Amniotic epithelial cell (primary cell): ENCODE results near the gene CC2D1A.

Experiments used
- DNase-seq: peaks from one replicate; pipeline ENCODE4 v3.0.0-alpha.2; 2010; ENCODE audit warnings: low read depth

The CC2D1A gene

DNA sequence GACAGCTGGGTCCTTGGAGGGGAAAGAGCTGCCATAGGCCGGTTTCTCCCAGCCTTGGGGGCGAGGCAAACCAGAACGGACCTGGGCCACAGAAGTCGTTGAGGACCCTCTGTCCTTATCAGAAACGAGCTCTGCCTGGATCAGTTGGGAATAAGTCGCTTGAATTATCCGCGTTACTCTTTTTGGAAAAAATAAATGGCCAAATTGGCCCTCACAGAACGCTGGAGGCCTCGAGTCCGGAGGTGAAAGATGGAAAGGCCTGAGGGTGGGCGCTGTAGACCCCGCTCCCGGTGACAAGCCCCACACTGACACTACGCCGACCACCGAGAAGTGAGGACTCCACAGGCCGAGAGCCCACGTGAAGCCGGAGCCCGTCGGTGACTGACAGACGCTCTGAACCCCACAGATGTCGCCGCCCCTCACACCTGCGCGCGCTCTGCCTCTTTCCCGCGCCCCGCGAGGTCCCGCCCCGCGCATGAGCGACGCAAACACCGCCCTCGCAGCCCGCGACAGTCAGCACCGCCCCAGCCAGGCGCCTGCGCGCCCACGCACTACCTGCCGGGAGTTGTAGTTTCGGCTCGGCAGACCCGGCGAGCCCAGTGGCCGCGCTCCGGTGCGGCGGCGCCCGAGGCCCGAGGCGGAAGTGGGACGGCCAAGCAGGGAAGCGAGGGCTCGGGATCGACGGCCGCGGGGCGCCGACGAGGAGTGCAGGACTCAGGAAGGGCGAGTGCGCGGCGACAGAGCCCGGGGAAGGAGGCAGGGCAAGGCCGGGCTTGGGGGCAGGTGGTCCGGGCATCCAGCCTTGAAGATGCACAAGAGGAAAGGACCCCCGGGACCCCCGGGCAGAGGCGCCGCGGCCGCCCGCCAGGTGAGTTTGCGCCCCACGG, at the start of gene CC2D1A, which contains the start of gene BRME1:
Gene CC2D1A, plus strand, starts transcription at position 568 of the 887 bp plus-strand sequence. Its CDS starts 241 bp downstream, at position 809.
Gene BRME1, minus strand, starts transcription at position 484 of the 887 bp plus-strand sequence. CDS start 1,225 bp downstream, outside the sequence.
- DNase-seq: peak; percentile 78

DNA sequence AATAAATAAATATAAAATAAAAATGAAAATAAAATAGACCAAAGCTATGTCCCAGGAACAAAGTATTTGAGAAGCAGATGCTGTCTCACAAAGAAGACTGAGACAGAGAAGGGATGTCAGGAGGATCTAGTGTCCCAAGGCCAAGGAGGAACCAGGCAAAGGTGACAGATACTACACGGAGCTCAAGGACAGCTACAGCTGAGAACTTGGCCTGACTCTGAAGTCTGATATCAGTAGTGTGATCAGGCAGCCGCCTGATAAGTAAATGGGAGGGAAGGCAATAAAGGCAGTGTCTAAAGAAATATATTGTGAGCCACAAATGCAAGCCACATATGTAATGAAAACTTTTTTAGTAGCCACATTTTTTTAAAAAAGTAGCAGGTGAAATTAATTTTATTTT, 49.5 kb upstream of the CC2D1A start:
- DNase-seq: no peak

DNA sequence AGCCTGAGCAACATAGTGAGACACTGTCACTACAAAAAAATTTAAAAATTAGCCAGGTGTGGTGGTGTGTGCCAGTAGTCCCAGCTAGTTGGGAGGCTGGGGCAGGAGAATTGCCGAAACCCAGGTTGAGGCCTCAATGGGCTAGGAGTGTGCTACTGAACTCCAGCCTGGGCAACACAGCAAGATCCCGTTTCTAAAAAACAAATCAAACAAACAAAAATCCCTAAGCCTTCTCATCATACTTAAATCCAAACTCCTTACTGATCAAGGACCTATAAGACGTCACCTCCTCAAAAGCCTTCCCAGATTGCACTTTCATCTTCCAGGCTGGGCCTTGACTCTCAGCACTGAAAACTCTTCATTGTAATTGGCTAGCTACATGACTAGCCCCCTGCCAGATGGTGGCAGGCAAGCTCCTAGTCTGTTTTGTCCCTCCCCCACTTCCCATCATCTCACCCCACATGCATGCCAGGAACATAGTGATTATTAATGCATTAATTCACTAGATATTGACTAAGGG, 46.6 kb upstream of the CC2D1A start:
- peak; percentile 46 for DNase-seq

DNA sequence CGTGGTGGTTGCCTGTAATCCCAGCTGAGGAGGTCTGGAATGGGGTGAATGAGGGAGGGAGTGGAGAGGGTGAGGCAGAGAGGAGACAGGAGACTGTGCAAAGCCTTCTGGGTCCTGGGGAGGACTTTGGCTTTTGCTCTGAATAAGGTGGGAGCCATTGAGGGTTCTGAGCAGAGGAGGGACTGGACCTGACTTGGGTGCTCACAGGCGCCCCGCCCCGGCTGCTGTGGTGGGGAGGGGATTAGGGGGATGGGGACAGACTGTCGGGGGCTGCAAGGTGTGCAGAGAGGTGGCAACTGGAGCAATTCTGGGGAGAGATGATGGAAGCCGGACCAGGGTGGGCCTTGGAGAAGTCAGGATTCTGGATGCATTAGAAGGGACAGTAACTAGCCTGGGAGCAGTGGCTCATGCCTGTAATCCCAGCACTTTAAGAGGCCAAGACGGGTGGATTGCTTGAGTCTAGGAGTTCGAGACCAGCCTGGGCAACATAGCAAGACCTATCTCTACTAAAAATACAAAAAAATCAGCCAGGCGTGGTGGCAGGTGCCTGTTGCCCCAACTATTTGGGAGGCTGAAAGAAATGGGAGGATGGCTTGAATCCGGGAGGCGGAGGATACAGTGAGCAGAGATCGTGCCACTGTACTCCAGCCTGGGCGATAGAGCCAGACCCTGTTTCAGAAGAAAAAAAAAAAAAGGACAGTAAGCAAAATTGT, 45.2 kb upstream of the CC2D1A start:
- no peak for DNase-seq

DNA sequence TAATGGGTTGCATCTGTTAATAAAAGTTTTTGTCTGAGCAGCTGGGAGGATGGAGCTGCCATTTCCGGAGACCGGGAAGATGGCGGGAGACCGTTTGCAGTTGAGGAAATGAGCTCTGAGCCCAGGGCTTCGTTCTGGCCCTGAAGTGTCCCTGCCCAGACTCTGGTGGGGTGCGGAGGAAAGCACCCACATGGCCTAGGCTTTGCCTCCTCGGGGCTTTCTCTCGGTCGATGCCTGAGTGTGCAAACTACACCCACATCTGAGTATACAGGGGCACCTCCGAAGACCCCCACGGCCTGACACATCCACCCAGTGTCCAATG, 44.6 kb upstream of the CC2D1A start:
- DNase-seq: no peak

DNA sequence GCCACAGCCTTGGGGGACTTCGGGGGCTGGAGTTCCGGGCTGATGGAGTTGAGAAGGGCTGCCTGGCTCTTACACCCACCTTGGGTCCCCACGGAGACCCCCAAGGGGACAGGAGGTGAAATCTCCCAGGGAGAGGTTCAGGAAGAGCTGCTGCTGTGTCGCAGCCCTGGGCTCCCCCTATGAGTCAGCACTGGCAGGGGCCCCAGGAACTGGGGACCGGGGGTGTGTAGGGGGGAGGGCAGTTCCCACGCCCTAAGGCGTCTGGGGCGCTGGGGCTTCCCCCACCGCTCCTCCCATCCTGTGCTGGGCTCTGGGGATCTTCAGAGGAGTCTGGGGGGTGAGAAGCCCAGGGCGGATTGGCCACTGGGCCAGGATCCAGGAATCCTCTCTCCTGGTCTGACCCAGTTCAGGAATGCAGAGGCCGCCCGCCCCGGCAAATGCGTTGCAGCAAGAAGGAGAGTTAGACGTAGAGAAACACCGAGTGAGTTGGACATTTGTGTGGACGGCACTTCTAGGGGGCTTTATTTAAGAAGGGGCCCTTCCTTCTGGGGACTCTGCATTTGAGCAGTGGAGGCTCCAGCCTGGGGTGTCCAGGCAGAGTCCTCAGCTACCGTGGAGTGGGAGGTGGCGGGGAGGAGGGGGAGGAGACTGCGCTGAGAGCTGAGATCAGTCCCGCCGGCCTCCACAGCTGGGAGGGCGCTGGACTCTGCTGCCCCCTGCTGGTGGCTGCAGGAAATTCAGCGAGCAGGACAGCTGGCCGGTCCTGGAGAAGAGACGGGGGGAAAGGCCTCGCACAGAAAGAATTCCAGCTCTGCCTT, 44.1 kb upstream of the CC2D1A start:
- peak; percentile 91 for DNase-seq

DNA sequence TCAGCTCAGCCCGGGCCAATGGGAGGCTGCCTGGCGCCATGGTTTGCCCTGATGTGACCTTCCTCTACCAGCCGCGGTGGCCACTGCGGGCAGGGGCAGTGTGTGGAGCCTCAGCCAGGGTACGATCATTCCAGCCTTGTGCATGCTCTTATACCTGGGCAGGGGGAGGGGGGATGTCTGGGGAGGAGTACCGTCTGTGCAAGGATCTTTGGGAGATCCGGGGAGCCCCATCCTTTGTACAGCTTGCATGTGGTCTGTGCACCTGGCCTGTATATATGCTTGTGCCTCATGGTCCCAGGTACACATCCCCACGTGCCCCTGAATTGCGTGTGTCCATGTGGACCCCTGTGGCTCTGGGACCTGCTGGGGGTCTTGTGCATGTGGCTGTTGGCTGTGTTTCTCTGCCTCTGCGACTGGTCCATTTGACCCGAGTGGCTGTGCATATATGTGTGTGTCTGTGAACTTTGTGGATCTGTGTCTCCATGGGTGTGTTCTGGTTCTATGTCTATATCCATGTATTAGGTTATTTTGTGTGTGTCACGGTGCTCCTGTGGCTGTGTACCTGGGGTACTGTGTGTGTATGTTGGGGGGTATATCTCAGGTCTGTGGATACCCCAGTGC, 41.8 kb upstream of the CC2D1A start:
- DNase-seq: no peak

DNA sequence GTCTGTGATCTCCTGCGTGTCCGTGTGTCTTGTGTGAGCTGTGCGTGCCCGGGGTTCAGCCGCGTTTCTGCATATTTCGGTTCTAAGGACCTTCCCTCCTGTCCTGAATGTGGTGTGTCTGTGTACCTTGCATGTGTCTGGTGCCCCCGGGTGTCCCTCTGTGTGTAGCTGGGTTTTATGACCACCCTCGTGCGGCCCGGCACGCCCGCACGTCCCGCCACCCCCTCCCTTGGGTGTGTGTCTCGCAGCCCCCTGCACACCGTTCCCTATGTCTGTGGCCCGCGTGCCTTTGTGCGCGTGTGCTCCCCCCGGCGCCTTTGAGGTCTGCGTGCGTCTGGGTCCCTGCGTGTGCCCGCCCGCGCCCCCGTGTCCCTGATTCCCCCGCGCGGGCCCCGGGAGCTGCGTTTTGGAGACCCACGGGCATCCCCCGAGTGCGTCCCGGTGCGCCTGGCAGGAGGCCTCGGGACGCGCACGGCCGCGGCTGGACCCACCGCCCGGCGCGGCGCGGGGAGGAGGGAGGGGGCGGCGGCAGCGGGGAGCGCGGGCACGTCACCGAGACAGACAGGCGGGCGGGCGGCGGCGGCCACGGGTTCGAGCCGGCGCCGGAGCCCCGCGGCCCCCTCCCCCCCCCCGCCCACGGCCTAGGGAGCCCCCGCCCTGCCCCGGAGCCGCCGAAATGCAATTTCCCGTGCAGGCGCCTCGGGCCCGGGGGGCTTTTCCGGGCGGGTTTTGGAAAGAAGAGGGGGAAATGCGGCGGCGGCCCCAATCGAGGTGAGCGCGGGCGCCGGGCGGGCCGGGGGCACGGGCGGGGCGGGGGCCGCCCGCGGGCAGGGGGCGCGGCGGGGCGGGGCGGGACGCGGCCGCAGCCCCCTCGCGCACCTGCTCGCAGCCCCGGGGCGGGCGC, 41.1 kb upstream of the CC2D1A start:
- no peak for DNase-seq

DNA sequence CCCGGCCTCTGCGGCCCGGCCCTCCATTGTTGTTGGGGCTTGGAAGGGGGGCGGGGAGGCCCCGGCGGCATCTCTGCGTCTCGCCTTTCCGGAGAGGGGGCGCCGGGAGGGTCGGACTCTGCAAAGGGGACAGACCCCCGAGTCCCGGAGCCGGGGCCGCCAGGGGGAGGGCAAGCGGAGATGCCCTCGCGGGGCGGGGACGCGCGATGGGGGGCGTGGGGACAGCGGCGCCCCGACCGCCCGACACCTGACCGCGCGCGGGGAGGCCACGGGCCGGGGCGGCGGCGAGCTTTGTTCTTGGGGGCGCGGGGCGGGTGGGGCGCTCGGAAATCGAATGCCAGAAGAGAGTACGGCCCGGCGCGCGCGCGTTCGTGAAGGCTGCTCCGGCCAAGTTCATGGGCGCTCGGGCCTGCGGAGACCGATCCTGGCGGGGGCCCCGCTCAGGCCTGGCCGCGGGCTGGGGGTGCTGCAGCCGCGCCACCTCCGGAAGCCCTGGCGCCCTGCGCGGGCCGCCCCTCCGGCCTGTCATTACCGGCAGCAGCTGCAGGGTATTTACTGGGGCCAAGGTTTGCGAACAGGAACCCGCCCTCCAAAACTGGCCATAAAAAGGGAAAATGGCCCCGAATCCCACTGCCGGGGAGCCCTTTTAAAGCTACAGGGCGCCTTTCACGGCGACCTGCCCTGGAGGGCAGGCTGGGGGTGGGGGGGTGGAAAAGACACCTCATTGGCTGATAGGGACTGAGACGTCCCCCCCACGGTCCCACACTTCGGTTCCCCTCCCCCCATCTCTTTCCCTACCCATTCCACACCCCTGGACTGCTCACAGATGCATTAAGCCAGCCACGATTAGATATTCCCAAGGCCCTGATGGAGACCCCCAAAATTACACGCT, 40.2 kb upstream of the CC2D1A start:
- no peak for DNase-seq

DNA sequence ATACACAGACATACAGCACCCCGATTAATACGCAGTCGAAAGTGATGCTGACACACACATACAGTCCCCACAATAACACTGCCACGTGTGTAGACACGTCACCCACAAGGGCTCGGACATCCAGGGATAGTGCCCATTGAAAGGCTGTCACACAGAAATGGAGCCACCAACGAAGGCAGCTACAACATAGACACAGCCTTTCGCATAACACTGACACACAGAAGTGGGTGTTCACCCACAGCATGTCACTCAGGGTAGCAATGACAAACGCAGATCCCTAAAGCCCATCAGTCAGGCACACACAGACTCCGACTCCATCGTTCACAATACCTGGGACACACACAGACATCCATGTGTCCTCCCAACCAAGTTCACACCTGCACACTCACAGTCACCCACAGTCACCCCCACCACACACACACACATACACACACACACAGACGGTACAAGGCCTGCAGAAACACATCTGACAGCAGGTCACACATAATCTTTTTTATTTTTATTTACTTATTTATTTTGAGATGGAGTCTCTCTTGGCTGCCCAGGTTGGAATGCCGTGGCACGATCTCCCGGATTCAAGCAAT, 39.4 kb upstream of the CC2D1A start:
- DNase-seq: no peak

DNA sequence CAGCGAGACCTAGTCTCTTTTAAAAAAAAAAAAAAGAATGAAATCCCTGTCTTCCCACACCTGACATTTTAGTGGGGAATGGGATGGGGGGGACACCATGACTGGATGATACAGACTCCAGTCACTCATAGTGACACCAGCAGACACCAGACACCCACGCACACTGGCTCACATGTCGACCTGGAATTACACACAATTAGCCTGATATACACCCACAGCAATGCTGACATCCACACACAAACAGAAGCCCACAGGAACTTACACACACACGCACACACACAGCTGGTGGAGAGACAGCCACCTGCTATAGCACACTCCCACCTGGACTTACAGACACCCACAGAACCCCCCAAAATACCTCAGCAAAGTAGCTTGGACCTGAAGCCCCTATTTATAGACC, 37.3 kb upstream of the CC2D1A start:
- DNase-seq: no peak

DNA sequence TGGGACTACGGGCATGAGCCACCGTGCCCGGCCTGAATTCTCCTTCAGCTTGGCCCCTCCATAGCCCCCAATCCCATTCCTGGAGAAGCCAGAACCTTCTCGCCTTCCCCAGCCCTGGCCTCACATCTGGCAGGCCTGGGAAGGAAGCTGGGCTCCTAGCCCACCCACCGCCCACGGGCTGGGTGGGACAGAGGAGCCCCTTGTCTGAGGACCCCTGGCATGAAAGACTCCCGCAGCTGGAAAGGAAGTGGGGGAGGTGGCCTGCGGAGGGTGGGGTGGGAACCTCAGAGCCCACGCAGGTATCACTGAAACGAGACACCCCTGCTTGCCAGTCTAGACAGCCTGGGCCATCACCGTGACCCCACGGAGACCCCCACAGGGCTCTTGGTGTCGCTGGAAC, 36.7 kb upstream of the CC2D1A start:
- DNase-seq: no peak

DNA sequence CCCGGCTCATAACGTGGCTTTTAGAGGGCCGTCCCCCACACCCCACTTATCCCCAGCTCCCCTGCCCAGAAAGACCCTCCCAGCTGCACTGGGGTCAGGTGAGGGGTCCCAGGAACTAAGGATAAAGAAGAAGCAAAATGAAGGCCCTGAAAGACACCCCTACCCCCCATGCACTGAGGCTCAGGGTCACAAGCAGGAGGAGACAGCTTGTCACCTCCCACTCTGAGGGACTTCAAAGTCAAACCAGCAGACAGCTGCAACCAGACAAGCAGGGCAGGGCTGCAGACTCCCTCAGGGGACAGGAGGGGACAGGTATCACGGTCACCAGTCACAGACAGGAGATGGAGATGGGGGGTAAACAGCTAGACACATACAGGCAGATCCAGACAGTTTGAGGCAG, 35.1 kb upstream of the CC2D1A start:
- no peak for DNase-seq

DNA sequence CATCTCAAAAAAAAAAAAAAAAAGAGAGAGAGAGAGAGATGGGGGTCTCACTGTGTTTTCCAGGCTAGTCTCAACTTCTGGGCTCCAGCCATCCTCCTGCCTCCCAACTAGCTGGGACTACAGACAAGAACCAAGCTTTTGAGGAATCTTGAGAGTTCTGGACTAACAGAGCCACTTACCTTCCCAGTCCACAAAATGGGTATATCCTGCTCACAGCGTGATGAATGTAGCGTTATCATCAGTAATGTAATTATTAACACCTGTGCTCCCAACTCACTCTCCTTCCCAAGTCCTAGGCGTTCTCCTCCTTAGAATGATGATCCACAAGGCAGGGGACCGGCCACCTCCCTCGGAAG, 33.7 kb upstream of the CC2D1A start:
- no peak for DNase-seq

DNA sequence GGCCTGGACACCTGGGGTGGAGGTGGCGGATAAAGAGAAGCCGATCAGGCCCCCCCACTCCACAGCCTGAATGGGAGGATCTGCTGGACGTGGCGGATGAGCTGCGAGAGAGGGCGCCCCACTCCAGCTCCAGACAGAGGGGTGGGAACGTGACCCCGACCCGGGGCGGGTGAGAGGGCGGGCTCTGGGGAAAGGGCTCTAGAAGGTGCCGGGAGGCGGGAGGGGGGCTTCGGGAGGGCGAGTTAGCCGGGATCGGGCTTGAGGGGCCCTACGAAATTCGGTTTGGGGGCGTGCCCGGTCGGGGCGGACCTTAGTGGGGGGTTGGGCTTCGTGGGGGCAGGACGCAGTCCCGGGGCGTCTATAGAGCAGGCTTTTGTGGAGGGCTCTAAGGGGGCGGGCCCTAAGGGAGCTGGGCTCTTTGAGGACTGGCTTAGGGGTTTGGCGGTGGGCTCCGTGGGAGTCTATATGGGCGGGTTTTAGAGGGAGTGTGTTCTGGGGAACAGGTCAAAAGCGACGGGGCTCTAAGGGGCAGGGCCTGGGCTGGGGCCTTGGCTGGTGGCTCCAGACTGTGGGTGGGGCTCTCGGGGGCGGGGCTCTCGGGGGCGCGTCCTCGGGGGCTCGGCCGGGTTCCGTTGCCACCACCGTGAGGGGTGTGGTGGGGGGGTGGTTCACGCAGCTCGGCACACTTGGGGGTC, 33.2 kb upstream of the CC2D1A start:
- no peak for DNase-seq

DNA sequence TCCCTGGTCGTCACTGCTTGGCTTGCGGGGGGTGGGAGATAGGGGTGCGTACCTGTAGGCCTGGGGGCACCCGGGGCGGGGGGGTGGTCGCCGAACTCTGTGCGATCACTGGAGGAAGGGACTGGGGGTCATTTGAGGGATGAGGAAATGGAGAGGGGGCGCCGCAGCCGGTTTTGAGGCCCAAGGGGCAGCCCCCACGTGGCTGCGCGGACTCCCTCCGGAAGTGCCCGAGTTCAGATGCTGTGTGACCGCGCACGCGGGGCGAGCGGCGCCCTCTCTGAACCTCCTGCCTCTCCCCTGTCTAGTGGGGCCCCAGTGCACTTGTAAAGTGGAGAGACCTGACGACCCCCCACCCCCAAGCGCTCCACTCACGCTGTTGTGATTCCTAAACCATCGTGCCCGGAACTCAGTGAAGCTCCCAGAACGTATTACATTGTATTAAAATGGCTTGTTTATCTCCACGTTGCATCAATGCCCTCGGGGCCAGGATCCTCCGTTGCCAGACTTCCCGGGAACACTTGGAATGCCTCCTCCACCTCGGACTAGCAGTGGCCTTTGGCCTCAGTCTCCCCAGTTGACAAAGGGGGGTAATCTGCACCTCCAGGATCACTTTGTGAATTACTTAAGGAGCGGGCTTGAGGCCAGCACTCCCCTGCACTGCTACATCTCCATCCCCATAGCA, 32.0 kb upstream of the CC2D1A start:
- DNase-seq: no peak

DNA sequence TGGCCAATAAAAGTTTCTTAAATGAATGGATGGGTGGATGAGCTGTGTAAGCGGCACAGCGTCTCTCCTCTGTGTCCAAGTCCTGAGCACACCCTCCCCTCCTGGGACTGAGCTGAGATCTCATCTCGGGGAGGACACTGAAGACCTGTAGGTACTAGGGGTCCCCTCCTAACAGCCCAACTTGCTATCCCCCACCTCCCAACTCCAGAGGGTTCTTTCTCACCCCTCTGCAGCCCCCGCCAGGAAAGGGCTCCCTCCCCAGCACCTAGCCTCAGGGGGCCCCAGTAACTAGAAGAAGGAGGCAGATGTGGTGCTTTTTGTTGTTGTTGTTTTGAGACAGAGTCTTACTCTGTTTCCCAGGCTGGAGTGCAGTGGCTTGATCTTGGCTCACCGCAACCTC, 30.2 kb upstream of the CC2D1A start:
- DNase-seq: no peak

DNA sequence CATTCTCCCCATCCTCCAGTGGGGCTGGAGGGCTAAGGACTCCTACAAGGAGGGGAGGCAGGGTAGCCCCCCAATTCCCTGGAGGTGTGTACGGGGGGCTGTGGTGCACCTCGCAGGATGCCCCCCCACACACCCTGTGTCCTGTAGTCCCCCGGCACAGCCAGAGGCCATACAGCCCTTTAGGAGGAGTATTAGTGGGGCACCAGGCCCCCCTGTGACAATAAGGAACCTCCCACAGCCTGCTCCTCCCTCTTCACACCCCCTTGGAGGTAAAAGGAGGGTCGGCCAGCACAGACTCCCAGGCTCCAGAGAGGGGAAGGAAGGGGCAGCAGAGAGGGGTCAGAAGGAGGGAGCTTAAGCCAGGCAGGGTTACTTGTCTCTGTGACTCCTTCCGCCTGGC, 29.2 kb upstream of the CC2D1A start, which contains the start of gene NANOS3:
Gene NANOS3, plus strand, starts transcription at position 301 of the 400 bp plus-strand sequence. CDS start 115 bp downstream, outside the sequence.
- DNase-seq: no peak
